IPS DF 4.7 (cell line): ENCODE measurements around the gene SEMA3B.

Experiments
- DNase-seq: peaks from one replicate; pipeline ENCODE4 v3.0.0-alpha.2; 2013; ENCODE audit warnings: low spot score; ENCODE audit errors: extremely low read depth

SEMA3B gene

DNA sequence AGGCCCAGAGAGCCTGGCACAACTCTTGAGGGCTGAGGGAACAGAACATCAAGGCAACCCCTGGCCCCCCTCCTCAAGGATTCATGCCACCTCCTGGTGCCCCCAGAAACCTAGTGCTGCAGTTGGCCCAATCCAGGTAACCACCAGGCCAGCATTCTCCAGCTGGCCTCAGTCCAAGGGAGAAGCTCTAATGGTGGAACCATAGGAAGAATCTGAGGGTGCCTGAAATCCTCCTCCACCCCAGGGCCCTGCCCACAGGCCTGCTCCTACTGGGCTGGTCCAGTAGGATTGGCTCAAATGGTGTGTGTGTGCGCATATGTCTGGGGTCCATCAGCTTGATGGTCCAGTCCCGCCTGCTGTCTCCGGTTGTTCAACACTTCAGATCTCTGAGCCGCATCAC lies 45.9 kb downstream of the SEMA3B start:
- no peak for DNase-seq

DNA sequence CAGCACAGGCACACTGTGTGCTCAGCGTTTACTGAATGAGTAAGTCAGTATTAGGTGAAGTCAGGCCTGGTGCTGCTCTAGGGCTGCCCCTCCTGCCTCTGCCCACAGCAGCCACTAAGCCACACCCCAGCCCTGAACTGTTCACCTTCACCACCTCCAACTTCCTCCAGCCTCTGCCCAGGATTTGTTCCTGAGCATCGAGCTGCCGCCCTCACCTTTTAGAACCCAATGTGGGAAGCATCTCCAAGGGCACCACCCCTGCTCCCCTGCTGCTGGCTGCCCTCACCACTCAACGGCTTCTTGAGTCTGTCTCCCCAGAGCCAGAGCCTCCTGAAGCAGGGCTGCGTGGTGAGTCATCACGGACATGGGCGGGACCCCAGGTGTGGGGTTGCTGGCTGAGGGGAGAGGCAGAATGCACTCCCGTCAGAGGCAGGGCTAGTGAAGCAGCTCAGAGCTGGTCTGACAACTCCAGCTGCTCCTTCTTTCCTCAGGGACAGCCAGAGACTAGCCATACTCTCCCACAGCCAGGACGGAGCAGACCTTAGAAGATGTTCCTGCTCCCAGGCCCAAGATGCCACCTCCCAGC lies 47.8 kb downstream of the SEMA3B start:
- no peak for DNase-seq

DNA sequence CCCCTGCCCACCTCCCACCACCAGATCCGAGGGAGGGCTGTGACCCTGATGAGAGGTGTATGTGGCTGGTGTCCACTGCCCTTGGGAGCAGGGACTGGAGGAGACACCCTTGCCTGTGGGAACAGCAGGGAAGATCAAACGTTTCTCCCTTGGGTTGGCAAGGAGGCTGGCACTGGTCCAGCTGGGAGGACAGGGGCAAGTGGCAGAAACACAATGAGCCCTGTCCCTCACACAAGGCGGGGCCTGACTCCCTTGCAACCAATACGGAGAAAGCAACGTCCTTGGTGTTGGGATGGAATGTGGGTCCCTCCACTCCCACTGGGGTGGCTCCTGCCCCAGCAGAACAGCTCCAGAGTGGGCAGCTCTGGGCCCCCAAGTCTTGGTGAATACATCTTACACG lies 48.4 kb downstream of the SEMA3B start:
- DNase-seq = no peak

DNA sequence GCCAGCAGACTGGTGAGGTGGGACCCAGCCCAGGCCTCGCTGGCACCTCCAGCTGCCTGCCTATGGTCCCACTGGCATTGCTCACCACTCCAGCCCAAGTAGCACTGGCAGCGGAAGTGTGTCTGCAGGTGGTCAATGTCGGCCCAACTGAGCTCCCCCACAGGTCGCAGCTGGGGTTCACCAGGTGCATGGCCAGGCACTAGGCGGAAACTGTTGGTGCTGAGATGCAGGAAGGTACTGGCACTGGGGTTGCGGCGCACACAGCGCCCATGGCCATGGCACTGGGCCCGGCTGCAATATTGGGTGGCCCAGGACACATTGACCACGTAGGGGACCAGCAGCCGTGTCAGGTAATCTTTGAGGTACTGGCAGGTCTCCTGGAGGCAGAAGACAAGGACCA lies 49.2 kb downstream of the SEMA3B start:
- DNase-seq = no peak

DNA sequence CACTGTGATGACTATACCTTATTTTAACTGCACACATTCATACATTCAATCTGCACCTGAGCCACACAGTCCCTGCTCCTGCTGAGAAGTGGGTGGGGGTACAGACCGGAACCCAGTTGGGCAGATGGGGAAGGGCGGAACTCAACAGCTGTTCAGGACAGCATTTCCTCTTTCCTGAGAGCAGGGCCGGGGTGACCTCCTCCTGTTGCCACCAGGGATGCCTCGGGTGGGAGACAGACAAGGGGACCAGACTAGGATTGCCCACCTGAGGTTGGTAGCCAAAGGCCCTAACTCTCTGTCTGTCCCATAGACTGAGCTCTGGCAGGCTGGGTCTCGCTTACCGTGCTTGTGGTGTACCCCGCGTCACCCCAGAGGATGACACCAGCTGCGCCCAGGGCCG lies 49.7 kb downstream of the SEMA3B start:
- no peak for DNase-seq

DNA sequence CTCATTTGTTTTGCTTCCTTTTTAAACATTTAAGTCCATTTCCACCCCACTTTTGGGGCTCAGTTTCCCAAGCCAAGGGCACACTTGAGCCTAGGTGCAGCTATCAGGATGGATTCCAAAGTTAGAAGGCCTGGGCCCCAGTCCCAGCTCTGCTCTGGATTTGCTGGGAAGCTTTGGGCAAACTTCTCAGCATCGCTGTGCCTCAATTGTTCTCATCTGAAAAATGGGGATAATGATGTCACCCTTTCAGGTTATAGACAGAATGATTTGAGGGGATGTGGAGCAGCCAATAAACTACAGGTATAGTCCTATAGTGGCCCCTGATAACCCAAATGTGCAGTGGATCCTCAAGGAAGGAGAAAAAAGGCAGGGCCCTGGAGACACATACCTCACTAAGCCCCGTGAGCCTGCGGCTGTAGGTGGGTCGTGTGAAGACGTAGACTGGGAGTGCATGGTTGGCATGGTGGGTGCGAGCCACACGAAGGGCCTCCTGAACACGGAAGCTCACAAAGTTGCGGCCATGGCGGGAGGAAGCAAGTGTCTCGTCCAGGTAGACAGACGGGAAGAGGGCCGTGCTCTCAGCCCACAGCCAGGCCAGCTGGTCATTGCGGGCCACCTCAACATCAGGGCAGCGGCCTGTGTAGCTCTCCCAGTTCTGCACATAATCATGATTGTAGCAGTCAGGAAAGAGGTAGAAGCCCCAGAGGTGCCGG lies 50.4 kb downstream of the SEMA3B start:
- no peak for DNase-seq

DNA sequence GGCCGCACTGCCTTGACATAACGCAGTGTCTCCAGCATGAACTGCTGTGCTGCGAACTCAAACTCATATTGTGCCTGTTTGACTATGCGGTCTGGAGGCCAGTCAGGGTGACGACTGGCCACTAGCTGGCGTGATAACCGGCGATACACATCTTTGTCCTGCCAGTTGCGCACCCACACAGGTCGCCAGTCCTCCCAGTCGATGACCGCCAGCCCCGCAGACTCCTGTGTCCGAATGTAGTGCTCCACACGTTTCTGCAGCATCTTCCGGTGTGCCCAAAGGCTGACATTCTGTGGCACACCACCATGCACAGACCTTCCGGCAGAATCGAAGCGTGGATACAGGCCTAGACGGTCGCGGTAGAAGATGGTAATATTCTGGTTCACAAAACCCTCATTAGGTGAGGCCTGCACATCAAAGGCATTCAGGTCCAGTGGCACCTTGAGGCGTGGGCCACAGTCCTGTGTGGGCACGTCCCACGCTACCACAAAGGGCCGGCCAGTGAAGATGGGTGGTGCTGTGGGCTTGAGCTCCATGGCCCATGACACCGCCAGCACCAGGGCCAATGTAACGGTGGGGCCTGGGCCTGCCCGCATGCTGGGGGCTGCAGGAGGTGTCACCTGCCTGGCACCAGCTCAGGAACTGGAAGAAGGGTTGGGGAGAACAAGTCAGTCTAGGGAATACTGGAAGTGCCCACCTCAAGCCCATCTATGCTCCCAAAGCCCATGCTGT lies 51.1 kb downstream of the SEMA3B start:
- no peak for DNase-seq

DNA sequence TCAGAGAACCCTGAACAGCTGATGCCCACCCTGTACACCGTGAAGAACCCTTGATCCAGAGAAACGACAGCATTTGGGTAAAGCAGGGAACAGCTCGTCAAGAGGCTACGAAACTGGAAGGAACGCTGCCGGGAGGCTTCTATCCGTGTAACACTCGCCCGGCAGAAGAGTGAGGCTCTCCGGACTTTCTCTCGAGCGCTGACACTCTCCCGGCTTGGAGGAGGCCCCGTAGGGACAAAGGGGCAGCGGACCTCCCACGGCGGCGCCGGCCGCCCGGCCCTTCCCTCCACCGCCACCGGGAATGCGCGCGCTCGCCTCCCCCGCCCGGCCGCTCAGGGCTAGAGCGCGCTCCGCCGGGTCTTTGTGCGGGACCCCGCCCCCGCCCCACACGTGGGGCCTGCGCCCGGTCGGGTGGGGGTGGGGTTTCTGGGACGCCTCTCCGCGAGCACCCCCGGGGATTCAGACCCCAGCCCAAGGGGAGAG lies 51.9 kb downstream of the SEMA3B start:
- DNase-seq = no peak

DNA sequence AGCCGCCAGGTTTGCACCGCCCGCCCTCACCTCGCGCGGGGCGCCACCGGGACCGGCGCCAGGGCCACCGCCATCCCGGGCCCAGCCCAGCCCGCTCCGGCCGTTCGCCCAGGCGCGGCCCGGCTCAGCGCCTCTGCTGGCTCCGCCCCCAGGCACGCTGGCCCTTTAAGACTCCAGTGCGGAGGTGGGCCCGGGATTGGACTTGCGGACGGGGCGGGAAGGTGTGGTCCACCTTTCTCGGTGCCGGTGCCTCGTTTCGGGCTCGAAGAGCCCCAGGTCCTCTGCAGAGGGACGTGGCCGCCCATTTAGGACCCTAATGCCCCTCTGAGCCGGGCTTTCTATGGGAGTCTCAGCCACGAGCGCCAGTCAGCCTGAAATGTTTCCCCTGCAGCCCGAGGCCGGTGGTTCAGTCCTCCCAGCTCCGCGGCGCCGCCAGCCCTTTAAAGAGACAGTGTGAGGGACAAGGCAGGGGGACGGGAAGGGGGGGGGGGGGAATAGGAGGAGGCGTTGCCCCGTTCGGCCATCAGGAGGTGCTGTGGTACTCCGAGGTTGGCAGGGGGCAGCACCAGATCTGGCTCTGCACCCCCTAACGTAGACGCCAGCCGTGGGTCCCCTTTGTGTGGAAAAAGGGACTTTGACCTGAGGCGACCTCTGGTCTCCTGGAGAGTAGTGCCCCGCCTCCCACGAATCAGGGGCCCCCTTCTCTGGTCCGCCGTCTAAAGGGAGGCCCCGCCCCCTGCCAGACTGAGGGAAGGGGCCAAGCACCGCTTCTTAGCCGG lies 52.6 kb downstream of the SEMA3B start:
- DNase-seq = no peak

DNA sequence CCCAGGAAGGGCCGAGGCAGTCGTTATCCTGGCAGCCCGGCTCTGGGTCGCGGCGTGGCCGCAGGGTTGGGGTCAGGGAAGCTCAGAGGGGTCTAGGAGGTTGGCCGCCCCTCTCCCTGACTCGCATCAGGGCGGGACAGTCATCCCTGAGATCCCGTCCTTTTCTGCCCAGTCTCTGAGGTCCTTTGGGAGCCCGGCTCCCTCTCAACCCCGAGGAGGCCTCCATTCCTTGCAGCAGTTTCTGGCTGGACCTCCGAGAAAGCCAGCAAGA lies 53.1 kb downstream of the SEMA3B start:
- no peak for DNase-seq

DNA sequence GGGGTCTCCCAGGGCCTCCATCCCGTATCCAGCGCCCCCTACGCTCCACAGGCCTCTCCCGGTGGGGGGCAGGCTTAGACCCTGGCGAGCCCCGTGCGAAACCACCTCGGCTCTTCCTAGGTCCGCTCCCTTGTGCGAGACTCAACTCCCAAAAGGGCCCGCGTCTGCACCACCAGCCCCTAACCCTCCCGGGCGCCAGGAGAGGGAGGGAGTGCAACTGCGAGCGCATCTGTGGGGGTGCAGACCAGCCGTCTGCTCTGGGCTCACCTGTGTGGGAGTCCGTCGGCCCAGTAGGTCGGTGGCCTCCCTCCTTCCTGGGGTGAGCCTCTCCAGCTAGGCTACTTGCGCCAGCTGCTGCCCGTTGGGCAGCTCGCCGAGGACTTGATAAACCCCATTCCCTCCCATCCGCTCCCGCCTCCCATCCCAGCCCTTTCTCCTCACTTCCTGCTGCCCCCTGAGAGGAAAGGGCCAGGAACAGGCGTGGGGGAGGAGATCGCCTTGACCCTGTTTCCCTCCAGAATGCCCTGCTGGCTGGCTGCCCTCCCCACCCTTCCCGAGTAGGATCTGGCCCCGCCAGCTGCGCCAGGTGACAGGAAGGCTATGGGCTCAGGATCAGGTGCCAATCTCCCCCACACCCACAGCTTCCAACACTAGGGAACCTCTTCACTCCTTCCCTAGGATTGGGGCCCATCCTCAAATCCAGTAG lies 53.6 kb downstream of the SEMA3B start, which contains the start of gene HYAL2:
Gene HYAL2 (minus strand): TSS at position 360 of the 706 bp plus-strand sequence. CDS start 2,256 bp downstream, outside the sequence.
- no peak for DNase-seq

DNA sequence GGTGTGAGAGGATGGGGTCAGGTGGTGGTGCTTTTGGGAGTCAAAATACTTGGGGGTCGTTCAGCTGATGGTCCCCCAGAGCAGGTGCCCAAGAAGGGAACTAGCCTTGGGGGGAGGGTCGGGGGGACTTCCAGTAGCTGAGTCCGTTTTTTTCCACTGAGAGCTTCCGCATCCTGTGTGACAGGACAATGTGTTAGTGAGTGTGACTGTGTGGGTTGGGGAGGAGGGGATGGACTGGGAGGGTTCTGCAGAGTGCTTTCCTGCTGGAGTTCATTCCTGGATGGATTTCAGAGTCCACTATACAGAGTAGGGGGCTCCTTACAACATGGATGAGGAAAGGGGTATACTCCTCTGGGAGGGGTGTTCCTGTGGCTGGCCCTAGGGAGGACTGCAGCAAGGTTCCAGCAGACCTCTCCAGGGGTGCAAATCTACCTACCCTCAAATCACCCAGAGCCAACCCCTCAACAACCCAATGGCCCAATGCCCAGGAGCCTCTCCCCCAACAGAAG lies 54.2 kb downstream of the SEMA3B start:
- DNase-seq = no peak

DNA sequence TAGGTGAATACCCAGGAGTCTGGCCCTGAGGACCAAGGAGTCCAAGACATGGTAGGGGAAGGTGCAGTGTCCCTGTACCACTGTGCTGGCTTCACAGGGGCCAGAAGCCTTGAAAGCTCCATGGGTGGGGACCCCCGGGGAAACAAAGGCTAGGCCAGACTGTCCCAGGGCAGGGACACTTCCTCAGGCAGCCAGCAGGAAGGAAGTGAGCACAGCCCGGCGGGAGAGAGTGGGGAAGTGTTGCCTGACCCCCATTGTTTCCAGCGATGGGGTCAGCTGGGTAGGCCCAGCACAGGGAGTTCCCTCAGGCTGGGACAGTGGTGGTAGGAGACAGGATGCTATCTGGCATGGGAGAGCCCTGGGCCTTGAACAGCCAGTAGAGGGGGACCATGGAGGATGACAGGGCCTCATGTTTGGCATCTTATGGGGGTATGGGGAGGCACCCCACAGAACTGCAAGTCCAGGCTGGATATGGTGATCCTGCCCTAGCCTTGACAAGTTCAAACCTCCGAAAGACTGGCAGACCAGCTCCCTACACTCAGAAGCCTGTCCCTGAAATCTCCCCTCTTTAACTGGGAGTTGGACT lies 54.8 kb downstream of the SEMA3B start:
- DNase-seq = no peak

DNA sequence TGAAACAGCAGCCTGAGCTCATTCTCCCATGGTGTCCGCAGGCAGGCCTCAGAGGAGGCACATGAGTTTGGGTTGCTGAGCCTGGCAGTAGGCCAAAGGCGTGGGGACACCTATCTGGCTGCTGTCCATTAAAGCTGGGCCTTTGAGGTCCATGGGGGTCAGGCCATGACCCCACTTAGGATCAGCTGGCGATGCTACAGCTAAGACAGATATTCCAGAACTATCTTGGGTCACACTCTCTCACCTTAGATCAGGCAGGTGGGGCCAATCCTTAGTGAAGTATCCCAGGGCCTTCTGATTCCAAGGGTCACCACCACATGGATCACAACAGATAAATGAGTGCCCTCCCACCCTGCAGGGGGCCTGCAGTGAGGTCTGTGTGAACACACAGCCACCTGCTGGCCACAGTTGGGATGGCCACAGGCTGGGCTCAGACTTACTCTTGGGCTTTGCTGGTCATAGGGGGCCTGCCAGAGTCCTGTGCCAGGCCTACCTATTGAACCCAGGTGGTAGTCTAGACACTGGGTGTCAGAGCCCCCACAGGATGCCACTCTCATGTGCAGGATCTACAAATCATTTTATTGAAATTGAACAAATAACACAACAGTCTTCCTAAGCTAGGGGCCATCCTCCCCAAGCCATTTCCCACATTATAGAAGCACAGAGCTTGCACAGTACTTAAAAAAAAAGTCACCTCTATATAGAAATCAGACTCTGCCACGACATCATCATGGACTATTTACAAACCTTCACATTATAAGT lies 55.6 kb downstream of the SEMA3B start:
- DNase-seq = no peak

DNA sequence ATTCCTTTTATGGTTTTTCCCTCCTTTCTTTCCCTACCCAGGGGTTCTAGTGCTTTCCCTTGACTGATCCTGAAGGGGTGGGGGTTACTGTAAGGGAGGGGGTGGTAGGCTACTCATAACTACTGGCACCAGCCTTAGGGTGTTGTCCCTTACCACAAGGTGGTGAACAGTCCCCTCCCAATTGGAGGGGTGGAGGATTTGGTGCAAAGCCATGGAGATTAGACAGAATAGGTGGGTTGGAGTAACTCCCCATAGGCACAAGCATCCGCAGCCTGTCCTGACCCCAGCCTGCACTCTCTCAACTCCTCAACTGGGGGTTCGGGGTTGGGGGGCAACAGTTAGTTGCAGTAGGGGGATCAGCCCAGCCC lies 56.1 kb downstream of the SEMA3B start:
- DNase-seq = no peak

DNA sequence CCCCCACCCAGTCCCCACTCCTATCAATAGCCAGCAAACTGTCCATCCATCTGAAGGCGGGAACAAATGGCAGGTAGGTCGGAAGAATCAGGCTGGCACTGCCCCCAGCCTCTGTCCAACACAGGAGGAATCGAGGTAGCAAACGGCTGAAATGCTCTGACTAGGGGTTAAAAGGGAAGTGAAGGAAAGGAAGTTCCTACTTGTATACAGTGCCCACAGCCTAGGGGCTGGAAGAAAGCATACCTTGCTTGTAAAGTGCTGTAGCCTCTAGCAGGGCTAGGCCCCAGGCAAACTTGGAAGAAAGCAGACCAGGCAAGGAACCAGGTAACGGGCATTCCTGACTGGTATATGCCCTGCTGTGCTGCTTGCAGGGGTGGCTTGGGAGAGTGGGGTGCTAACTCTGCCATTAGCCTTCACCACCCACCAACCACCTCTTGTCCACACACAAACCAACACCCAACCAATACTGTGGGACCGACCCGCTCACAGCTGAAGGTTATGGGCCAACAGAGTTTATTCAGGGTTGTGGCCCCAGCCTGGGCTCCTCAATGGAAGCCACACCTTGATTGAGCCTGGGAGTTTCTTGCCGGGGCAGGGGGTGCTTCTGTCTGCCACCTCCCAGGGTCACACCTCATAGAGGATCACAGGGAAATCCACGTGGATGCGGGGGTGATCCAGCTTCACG lies 56.7 kb downstream of the SEMA3B start:
- DNase-seq = no peak

DNA sequence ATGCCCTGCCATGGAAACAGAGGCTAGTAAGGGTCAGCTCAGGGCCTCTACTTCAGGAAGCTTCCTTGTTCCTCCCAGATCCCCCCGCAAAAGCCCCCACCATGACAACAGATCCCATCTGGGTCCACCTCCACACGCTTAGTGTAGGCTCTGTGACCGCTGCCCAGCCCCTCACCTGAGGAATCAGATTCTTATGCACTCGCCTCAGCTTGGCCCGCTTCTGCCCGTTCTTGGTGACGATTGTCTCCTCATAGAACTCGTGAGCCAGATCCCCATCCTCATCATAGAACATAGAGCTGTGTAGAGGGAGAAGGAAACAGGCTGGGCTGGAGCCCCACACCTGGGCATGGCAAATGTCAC lies 57.2 kb downstream of the SEMA3B start:
- DNase-seq = no peak

DNA sequence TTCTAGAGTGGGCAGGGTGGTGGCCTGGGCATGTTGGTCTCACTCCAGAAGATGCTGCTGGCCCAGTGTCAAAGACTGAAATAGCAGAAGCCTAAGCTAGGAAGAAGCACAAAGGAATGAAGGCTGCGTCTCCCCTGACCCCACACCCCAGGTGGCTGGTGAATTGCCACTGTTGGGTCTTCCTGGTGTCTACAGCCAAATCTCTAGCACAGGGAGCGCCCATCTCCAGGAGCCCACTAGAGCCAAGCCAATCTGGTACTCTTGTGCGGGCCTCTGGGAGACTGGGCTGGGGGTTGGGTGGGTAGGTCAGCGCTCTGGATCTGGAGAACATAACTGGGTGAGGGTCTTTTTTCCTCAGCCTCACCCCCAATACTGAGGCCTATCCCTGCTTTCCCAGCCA lies 58.2 kb downstream of the SEMA3B start:
- no peak for DNase-seq
